RWPE1 (cell line): Measurements from ENCODE around the gene RNASEH2B.

ENCODE experiments used
- CTCF ChIA-PET: fragments of 350-600 bp; sonication (Branson Sonifier 250); formaldehyde crosslinking; extraction: SDS; loops from one replicate; lab custom pipeline; 2021; lab: Yijun Ruan, JAX
- POLR2A ChIA-PET: fragments of 400-600 bp; formaldehyde crosslinking; extraction: SDS; loops from one replicate; lab custom pipeline; 2020; ENCODE audit warnings: antibody characterized with exemption; ENCODE audit not compliant: low non-redundant PET; lab: Yijun Ruan, JAX
- DNase-seq: peaks from one replicate; pipeline ENCODE4 v3.0.0; 2012; ENCODE audit warnings: low spot score
- H3K27ac ChIP-seq: fragments of 450-650 bp; 2 replicates; pipeline ENCODE4 v1.5.1; 2017
- TF ChIP-seq, protein P1 (sequence below): fragments of 450-650 bp; conservative IDR thresholded peaks from 2 replicates; pipeline ENCODE4 v1.5.1; 2017; ENCODE audit warnings: low read depth, mild to moderate bottlenecking

Gene RNASEH2B, protein sequence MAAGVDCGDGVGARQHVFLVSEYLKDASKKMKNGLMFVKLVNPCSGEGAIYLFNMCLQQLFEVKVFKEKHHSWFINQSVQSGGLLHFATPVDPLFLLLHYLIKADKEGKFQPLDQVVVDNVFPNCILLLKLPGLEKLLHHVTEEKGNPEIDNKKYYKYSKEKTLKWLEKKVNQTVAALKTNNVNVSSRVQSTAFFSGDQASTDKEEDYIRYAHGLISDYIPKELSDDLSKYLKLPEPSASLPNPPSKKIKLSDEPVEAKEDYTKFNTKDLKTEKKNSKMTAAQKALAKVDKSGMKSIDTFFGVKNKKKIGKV

DNA sequence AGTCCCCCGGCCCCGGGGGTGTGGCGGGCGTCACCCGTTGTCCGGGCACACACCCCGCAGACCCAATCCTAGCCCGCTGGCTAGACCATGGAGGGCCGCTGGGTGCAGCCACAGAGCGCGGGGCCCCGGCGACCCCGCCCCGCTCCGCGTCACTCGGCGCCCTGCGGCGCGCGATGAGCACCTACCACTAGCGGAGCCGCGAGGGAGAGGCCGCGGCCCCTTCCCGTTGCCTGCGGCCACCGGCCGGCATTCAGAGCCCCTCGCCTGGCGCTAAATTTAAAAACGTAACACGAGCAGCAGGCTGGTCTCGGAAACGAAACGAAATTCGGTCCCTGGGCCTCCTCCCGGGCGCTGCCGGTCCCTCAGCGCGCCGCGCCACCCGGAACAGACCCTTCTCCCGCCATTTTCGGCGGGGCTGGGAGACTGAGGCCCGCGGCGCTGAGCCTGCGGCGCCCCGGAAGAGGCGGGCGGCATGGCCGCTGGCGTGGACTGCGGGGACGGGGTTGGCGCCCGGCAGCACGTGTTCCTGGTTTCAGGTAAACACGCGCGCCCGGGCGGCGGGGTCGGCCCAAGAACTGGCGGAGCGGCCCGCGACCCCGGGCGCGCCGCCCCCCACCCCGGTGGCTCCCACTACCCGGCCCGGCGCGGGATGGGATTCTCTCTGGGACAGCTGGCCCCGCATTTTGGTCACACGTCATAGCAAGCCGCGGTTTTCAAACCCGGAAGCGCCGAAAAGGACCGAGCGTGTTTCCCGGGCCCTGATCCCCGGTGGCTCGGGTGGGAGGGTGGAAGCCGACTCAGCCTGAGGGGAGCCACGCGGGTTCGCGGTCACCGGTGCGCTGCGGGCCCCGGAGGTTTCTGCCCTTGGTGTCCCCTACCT lies at the start of gene RNASEH2B:
Gene RNASEH2B, plus strand, starts transcription at position 187 of the 880 bp plus-strand sequence. Its CDS starts 286 bp downstream, at position 473.
- ChIA-PET POLR2A (interaction anchor here (0.5 kb wide), 1 partner anchor 871 kb away, joined by 7 read pairs; no protein-coding TSS in a partner anchor), CTCF (interaction anchor here (0.6 kb wide), 2 partner anchors 10 kb away, joined by 3 to 5 read pairs; no protein-coding TSS in a partner anchor)
- peak within 1 kb of the TSS; percentile 84 for H3K27ac ChIP-seq
- DNase-seq = peak; percentile 51
- TF ChIP-seq, protein P1, sequence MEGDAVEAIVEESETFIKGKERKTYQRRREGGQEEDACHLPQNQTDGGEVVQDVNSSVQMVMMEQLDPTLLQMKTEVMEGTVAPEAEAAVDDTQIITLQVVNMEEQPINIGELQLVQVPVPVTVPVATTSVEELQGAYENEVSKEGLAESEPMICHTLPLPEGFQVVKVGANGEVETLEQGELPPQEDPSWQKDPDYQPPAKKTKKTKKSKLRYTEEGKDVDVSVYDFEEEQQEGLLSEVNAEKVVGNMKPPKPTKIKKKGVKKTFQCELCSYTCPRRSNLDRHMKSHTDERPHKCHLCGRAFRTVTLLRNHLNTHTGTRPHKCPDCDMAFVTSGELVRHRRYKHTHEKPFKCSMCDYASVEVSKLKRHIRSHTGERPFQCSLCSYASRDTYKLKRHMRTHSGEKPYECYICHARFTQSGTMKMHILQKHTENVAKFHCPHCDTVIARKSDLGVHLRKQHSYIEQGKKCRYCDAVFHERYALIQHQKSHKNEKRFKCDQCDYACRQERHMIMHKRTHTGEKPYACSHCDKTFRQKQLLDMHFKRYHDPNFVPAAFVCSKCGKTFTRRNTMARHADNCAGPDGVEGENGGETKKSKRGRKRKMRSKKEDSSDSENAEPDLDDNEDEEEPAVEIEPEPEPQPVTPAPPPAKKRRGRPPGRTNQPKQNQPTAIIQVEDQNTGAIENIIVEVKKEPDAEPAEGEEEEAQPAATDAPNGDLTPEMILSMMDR = no peak

DNA sequence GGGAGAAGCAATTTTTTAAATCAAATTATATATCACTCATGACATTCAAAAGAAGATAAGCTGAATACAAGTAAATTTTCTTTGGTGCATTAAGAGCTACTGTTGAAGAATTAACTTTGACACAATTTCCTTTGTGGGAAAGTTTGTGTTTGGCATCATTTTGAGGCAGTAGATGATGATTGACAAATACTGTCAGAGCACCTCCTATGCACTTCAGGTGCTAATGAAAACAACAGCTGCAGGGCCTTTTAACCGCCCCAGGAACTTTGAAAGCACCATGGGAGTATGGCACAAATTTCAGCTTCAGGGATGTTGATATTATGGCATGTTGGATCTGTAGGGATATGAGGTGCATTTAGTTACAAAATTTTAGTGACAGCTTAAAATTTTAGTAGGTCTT lies 45.1 kb upstream of the RNASEH2B start:
- CTCF ChIA-PET = interaction anchor here (0.7 kb wide), 1 partner anchor 78 kb away, joined by 3 read pairs; no protein-coding TSS in a partner anchor
- no peak overlapping the region for H3K27ac ChIP-seq
- no peak for DNase-seq
- TF ChIP-seq, protein P1 = no peak
- POLR2A ChIA-PET = no interaction called here

DNA sequence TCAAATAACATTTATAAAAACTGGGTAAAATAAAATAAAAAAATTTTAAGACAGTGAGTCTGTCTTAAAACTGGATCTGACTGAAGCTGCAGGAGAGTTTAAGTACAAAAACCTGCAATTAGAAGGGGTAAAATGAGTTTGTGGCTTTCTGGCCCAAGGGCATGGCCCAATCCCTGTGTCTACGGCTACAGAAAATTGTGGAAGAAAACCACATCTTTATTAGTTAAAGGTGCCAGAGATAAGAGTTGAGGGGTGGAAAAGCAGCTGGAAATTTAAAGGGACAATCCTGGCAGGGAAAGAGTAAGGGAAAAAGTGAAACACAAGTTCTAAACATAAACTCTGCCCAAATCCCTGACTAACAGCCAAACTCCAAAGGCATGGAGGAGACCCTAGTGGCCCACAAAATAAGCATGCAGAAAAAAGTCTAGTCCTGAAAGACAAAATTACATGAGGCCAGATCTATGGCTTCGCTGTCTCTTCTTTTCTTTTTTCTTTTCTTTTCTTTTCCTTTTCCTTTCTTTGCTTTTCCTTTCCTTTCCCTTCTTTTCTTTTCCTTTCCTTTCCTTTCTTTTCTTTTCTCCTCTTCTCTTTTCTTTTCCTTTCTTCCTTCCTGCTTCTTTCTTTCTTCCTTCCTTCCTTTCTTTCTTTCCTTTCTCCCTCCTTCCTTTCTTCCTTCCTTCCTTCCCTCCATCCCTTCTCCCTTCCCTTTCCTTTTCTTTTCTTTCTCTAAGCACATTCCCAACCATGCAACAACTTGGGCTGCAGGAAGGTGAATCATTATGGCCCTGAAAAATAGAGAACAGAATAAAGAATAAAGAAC lies 42.6 kb upstream of the RNASEH2B start:
- DNase-seq = no peak

DNA sequence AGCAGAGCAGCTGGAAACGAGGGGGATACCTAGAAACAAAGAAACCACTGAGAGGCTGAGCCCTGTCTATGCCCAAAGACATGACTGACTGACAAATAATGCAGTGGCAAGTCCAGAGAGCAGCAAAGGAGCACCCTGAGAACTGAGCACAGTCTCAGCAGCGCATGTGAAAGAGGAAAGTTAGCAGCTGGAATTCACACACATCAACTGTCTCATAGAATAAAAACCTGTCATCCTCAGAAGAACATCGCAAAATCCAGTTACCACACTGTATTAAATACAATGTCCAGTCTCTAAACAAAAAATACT lies 42.0 kb upstream of the RNASEH2B start:
- TF ChIP-seq, protein P1 = no peak
- no peak overlapping the region for H3K27ac ChIP-seq
- no peak for DNase-seq
- POLR2A ChIA-PET = no interaction called here
- CTCF ChIA-PET = no interaction called here

More for the DNA sequence above, 42.6 kb upstream of the RNASEH2B start:
- H3K27ac ChIP-seq = no peak overlapping the region
- ChIA-PET POLR2A (no interaction called here), CTCF (no interaction called here)
- TF ChIP-seq, protein P1 = no peak

DNA sequence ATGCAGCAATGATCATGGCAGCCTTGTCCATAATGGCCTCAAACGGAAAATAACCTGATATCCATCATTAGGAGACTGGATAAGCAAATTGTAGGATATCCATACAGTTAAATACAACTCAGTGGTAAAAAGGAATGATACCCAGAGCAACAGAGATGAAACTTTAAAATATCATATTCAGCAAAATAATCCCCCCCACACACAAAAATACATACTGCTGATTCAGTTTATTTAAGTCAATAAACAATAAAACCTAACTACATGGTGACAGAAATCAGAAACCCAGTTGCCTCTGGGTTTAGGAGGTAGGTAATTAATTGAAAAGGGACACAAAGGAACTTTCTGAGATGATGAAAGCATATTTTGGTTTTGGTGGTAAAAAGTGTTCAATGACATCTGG lies 38.2 kb upstream of the RNASEH2B start:
- no peak for DNase-seq
- ChIA-PET CTCF (no interaction called here), POLR2A (no interaction called here)
- no peak overlapping the region for H3K27ac ChIP-seq
- TF ChIP-seq, protein P1 = no peak

DNA sequence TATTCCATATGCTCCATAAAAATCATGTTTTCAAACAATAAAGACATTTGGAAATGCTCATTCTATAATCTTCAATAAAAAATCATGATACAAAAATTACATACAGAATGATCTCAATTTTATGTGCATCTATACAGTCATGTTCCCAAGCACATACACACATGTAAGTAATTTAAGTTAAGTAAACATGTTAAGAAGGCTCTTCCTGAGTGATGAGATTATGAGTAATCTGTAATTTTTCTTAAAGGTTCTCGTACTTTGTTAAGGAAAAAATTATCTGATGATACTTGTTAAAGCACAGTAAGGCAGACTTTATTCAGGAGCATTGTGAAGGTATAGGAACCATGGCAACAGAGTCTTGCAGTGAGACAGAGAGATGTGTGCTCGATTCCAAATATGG lies 36.1 kb upstream of the RNASEH2B start:
- H3K27ac ChIP-seq = no peak overlapping the region
- CTCF ChIA-PET = no interaction called here
- POLR2A ChIA-PET = no interaction called here
- TF ChIP-seq, protein P1 = no peak
- DNase-seq = no peak
